MM.1S (cell line): ENCODE results near the gene TTC14.

Source experiments
- DNase-seq: peaks from one replicate; pipeline ENCODE4 v3.0.0-alpha.2; 2015
- H2AFZ ChIP-seq: fragments of 300-600 bp; sonication (generic); 2 replicates; pipeline ENCODE4 v1.6.0; 2016; ENCODE audit warnings: antibody characterized with exemption, low read length
- H3F3A ChIP-seq: fragments of 300-600 bp; sonication (generic); 2 replicates; pipeline ENCODE4 v1.6.1; 2016; ENCODE audit warnings: mild to moderate bottlenecking, antibody characterized with exemption, low read length, moderate library complexity, mixed read lengths; ENCODE audit not compliant: insufficient read depth
- H3K27ac ChIP-seq: fragments of 300-600 bp; sonication (generic); 2 replicates; pipeline ENCODE4 v1.5.1; 2016; ENCODE audit warnings: mild to moderate bottlenecking, low read length
- H3K27me3 ChIP-seq: fragments of 300-600 bp; sonication (generic); replicated peaks from 2 replicates; pipeline ENCODE4 v1.6.0; 2016; ENCODE audit warnings: low read length; ENCODE audit not compliant: insufficient read depth
- H3K36me3 ChIP-seq: fragments of 300-600 bp; sonication (generic); replicated peaks from 2 replicates; pipeline ENCODE4 v1.6.1; 2016; ENCODE audit warnings: mild to moderate bottlenecking, low read length, mixed read lengths; ENCODE audit not compliant: insufficient read depth
- H3K4me1 ChIP-seq: fragments of 300-600 bp; sonication (generic); 2 replicates; pipeline ENCODE4 v1.6.1; 2016; ENCODE audit warnings: low read length, mixed read lengths
- H3K4me2 ChIP-seq: fragments of 300-600 bp; sonication (generic); 2 replicates; pipeline ENCODE4 v1.6.0; 2016; ENCODE audit warnings: low read depth, low read length
- H3K4me3 ChIP-seq: fragments of 300-600 bp; sonication (generic); 2 replicates; pipeline ENCODE4 v1.5.1; 2016; ENCODE audit warnings: low read length, mixed read lengths
- H3K79me2 ChIP-seq: fragments of 300-600 bp; sonication (generic); 2 replicates; pipeline ENCODE4 v1.6.1; 2016; ENCODE audit warnings: mixed run types, low read length, mixed read lengths
- H3K9ac ChIP-seq: fragments of 300-600 bp; sonication (generic); 2 replicates; pipeline ENCODE4 v1.6.1; 2016; ENCODE audit warnings: low read length, mixed read lengths
- H3K9me2 ChIP-seq: fragments of 300-600 bp; sonication (generic); replicated peaks from 2 replicates; pipeline ENCODE4 v1.6.1; 2016; ENCODE audit warnings: mild to moderate bottlenecking, low read length, mixed read lengths; ENCODE audit not compliant: insufficient read depth
- H3K9me3 ChIP-seq: fragments of 300-600 bp; sonication (generic); replicated peaks from 2 replicates; pipeline ENCODE4 v1.6.1; 2016; ENCODE audit warnings: mild to moderate bottlenecking, low read length, mixed read lengths; ENCODE audit not compliant: insufficient read depth
- H4K20me1 ChIP-seq: fragments of 300-600 bp; sonication (generic); 2 replicates; pipeline ENCODE4 v1.6.1; 2016; ENCODE audit warnings: mild to moderate bottlenecking, low read length, moderate library complexity, mixed read lengths; ENCODE audit not compliant: insufficient read depth
- CTCF ChIP-seq: fragments of 300-600 bp; sonication (generic); IDR thresholded peaks from 2 replicates; pipeline ENCODE4 v1.5.1; 2016; ENCODE audit warnings: antibody characterized with exemption, low read length, mixed read lengths
- EZH2 ChIP-seq: fragments of 300-600 bp; sonication (generic); optimal IDR thresholded peaks from 2 replicates; pipeline ENCODE3; 2017; ENCODE audit warnings: low read depth, mild to moderate bottlenecking, antibody characterized with exemption, low read length, mixed read lengths
- EZH2phosphoT487 ChIP-seq: fragments of 300-600 bp; sonication (generic); IDR thresholded peaks from 2 replicates; pipeline ENCODE4 v1.6.1; 2018; ENCODE audit warnings: antibody characterized with exemption, low read length

The TTC14 gene

DNA sequence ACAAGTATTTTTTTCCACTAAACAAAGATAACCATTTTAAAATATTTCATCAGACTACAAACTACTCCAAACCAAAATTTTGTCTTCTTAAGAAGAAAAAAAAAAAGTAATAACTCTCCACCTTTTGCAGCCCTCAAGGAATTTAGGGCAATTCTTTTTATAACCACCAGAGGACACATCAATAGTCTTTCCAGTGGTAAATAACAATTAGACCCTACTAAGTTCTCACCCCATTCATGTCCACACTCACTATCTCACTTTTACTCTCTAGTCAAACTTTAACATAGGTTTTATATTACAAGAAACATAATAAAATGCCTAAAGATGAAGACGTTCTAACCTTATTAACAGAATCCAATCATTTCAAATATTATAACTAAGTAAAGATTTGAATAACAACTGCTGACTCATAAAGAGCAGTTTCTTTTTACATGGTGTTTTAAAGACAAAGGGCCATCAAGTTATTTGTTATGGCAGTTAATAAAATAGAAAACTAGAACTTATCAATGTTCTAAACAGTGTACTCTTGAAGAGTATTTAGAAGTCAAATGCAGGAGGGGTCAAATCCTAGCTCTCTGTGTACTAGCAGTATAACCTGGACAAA lies 44.3 kb downstream of the TTC14 start:
- no peaks in the 10 kb centered on the region for H3K27me3 ChIP-seq
- H3F3A ChIP-seq = no peaks in the 10 kb centered on the region
- no peak overlapping the region for H3K4me2 ChIP-seq
- TF ChIP-seq EZH2 = no peak
- no peak for TF ChIP-seq EZH2phosphoT487
- peak; percentile 54 for TF ChIP-seq CTCF
- DNase-seq = peak; percentile 24
- H2AFZ ChIP-seq = no peak overlapping the region
- H3K36me3 ChIP-seq = no peaks in the 10 kb centered on the region
- H3K4me3 ChIP-seq = no peak overlapping the region
- H3K9me3 ChIP-seq = no peaks in the 10 kb centered on the region
- H3K9me2 ChIP-seq = no peaks in the 10 kb centered on the region
- H4K20me1 ChIP-seq = no peaks in the 10 kb centered on the region
- no peaks in the 10 kb centered on the region for H3K79me2 ChIP-seq
- no peak overlapping the region for H3K27ac ChIP-seq
- H3K9ac ChIP-seq = no peak overlapping the region
- no peaks in the 10 kb centered on the region for H3K4me1 ChIP-seq

GRCh38 chr3:180656406-180656805 lies 54.4 kb downstream of the TTC14 start:
- Histone ChIP-seq H2AFZ (no peak overlapping the region), H3K9me2 (no peaks in the 10 kb centered on the region), H3K4me1 (no peaks in the 10 kb centered on the region), H3K79me2 (no peaks in the 10 kb centered on the region), H3F3A (no peaks in the 10 kb centered on the region), H3K27me3 (no peaks in the 10 kb centered on the region), H4K20me1 (no peaks in the 10 kb centered on the region), H3K36me3 (no peaks in the 10 kb centered on the region), H3K9me3 (no peaks in the 10 kb centered on the region), H3K27ac (no peak overlapping the region), H3K4me2 (no peak overlapping the region), H3K4me3 (no peak overlapping the region), H3K9ac (no peak overlapping the region)
- no peak for TF ChIP-seq CTCF
- no peak for TF ChIP-seq EZH2phosphoT487
- TF ChIP-seq EZH2 = no peak
- DNase-seq = no peak

GRCh38 chr3:180657094-180657493 lies 55.1 kb downstream of the TTC14 start:
- H4K20me1 ChIP-seq = no peaks in the 10 kb centered on the region
- H3K9me2 ChIP-seq = no peaks in the 10 kb centered on the region
- H3K9me3 ChIP-seq = no peaks in the 10 kb centered on the region
- H3K79me2 ChIP-seq = no peaks in the 10 kb centered on the region
- no peaks in the 10 kb centered on the region for H3K4me1 ChIP-seq
- no peak for DNase-seq
- H3K27me3 ChIP-seq = no peaks in the 10 kb centered on the region
- H3K36me3 ChIP-seq = no peaks in the 10 kb centered on the region
- H3K4me2 ChIP-seq = no peak overlapping the region
- H2AFZ ChIP-seq = no peak overlapping the region
- no peak overlapping the region for H3K27ac ChIP-seq
- no peaks in the 10 kb centered on the region for H3F3A ChIP-seq
- TF ChIP-seq EZH2phosphoT487 (no peak), EZH2 (no peak), CTCF (no peak)
- no peak overlapping the region for H3K9ac ChIP-seq
- H3K4me3 ChIP-seq = no peak overlapping the region
